PC-9 (cell line): Measurements from ENCODE around the gene TMEM9. TPM values are rescaled to one million over a fixed set of nuclear protein-coding genes. Genes with fewer than 3 reads are reported as not detected.

ENCODE experiments used
- BruUV-seq: library from RNA; stranded (reverse); fragments of 400-500 nt; replicated peaks from 2 replicates; lab custom pipeline; 2021; lab: Mats Ljungman, UMichigan
- CTCF ChIA-PET: fragments of 300-600 bp; sonication (Branson Sonifier 250); formaldehyde crosslinking; loops from one replicate; lab custom pipeline; 2022; ENCODE audit warnings: antibody characterized with exemption; lab: Charles Lee
- POLR2A ChIA-PET: fragments of 300-600 bp; sonication (Branson Sonifier 250); formaldehyde crosslinking; loops from one replicate; lab custom pipeline; 2022; ENCODE audit warnings: antibody characterized with exemption; ENCODE audit not compliant: unreplicated experiment; lab: Charles Lee
- DNase-seq, 2 experiments: peaks; one replicate each; pipeline versions ENCODE4 v3.0.0 to v3.0.0-alpha.2; 2015 to 2022; ENCODE audit warnings: mixed read lengths in 1 of 2
- H2AFZ ChIP-seq: fragments of 200-600 bp; sonication (generic); 2 replicates; pipeline ENCODE4 v1.8.1; 2017; ENCODE audit warnings: antibody characterized with exemption
- H3F3A ChIP-seq: fragments of 200-600 bp; sonication (generic); 2 replicates; pipeline ENCODE4 v1.8.1; 2017; ENCODE audit warnings: antibody characterized with exemption, mild to moderate bottlenecking, low read depth; ENCODE audit not compliant: insufficient read depth
- H3K27ac ChIP-seq: fragments of 200-600 bp; sonication (generic); 2 replicates; pipeline ENCODE4 v1.6.1; 2016; ENCODE audit warnings: mixed run types
- H3K27me3 ChIP-seq: fragments of 200-600 bp; sonication (generic); 2 replicates; pipeline ENCODE4 v1.6.1; 2016; ENCODE audit warnings: low read depth, mixed run types; ENCODE audit not compliant: insufficient read depth
- H3K36me3 ChIP-seq: fragments of 200-600 bp; sonication (generic); 2 replicates; pipeline ENCODE4 v1.6.1; 2016; ENCODE audit warnings: low read depth, mixed run types
- H3K4me1 ChIP-seq: fragments of 200-600 bp; sonication (generic); replicated peaks from 2 replicates; pipeline ENCODE4 v1.6.1; 2016; ENCODE audit warnings: mixed run types; ENCODE audit not compliant: insufficient read depth
- H3K4me2 ChIP-seq: fragments of 200-600 bp; sonication (generic); 2 replicates; pipeline ENCODE4 v1.6.1; 2017; ENCODE audit warnings: mixed run types
- H3K4me3 ChIP-seq: fragments of 200-600 bp; sonication (generic); 2 replicates; pipeline ENCODE4 v1.6.1; 2016; ENCODE audit warnings: mixed run types
- H3K79me2 ChIP-seq: fragments of 200-600 bp; sonication (generic); 2 replicates; pipeline ENCODE4 v1.6.1; 2017; ENCODE audit warnings: low read depth, mixed run types
- H3K9me2 ChIP-seq: fragments of 200-600 bp; sonication (generic); 2 replicates; pipeline ENCODE4 v1.8.1; 2017; ENCODE audit warnings: mild to moderate bottlenecking; ENCODE audit not compliant: insufficient read depth
- H3K9me3 ChIP-seq: fragments of 200-600 bp; sonication (generic); 2 replicates; pipeline ENCODE4 v1.8.1; 2016; ENCODE audit warnings: low read depth; ENCODE audit not compliant: insufficient read depth
- H4K20me1 ChIP-seq: fragments of 200-600 bp; sonication (generic); 2 replicates; pipeline ENCODE4 v1.8.1; 2017; ENCODE audit not compliant: insufficient read depth
- CTCF ChIP-seq: fragments of 200-600 bp; sonication (generic); conservative IDR thresholded peaks from 2 replicates; pipeline ENCODE4 v1.6.1; 2017; ENCODE audit warnings: mixed run types, antibody characterized with exemption, mild to moderate bottlenecking, moderate library complexity
- EZH2 ChIP-seq: fragments of 200-600 bp; sonication (generic); IDR thresholded peaks from 2 replicates; pipeline ENCODE4 v1.8.0; 2017; ENCODE audit warnings: antibody characterized with exemption, low read depth
- intact Hi-C: fragments of 100-400 bp; cut with micrococcal nuclease; formaldehyde crosslinking; loops from one replicate; pipeline ENCODE4 v1.10.0; 2022; ENCODE audit not compliant: unreplicated experiment
- total RNA-seq: library from RNA; stranded (reverse); gene quantifications from 2 replicates; pipeline ENCODE4 v1.2.3, GENCODE V29; 2021

Gene TMEM9
- total RNA-seq, 1 experiment from 2014 or later, result 94.3 TPM

- Histone ChIP-seq H4K20me1 (no peaks in the 10 kb centered on the region), H3K27ac (no peak overlapping the region), H3K9me3 (no peaks in the 10 kb centered on the region), H3K4me1 (peaks cover 15% of the 10 kb centered on the region), H3K4me3 (no peak overlapping the region), H3K4me2 (no peak overlapping the region), H3K79me2 (no peaks in the 10 kb centered on the region), H3K9me2 (no peaks in the 10 kb centered on the region), H3F3A (no peaks in the 10 kb centered on the region), H3K27me3 (no peaks in the 10 kb centered on the region), H2AFZ (no peak overlapping the region), H3K36me3 (no peaks in the 10 kb centered on the region)
- no peak for DNase-seq
- no TSS peak for BruUV-seq
- TF ChIP-seq EZH2 (no peak), CTCF (no peak)
- ChIA-PET POLR2A (no interaction called here), CTCF (no interaction called here)
- intact Hi-C loops, result loop anchor here (5.0 kb wide), 1 partner anchor 97 kb away; no protein-coding TSS in a partner anchor
Measured at GRCh38 chr1:201125019-201125418, 29.3 kb downstream of the TMEM9 start.

- intact Hi-C loops, result no loop called here
- Histone ChIP-seq H3F3A (no peaks in the 10 kb centered on the region), H3K4me2 (peak overlapping the region; percentile 32), H3K27me3 (no peaks in the 10 kb centered on the region), H4K20me1 (no peaks in the 10 kb centered on the region), H3K79me2 (no peaks in the 10 kb centered on the region), H3K4me3 (no peak overlapping the region), H3K9me2 (no peaks in the 10 kb centered on the region), H3K4me1 (peaks cover 15% of the 10 kb centered on the region), H3K36me3 (no peaks in the 10 kb centered on the region), H3K9me3 (no peaks in the 10 kb centered on the region), H2AFZ (no peak overlapping the region), H3K27ac (no peak overlapping the region)
- no TSS peak for BruUV-seq
- ChIA-PET POLR2A (interaction anchor here (0.8 kb wide), 1 partner anchor 14 kb away, joined by 6 read pairs; no protein-coding TSS in a partner anchor), CTCF (interaction anchor here (0.6 kb wide), 1 partner anchor 152 kb away, joined by 5 read pairs; no protein-coding TSS in a partner anchor)
- TF ChIP-seq CTCF, result no peak
- TF ChIP-seq EZH2, result no peak
- no peak for DNase-seq
Measured at GRCh38 chr1:201123866-201124265, 30.4 kb downstream of the TMEM9 start.

- Histone ChIP-seq H2AFZ (no peak overlapping the region), H3K27me3 (no peaks in the 10 kb centered on the region), H3K4me2 (peak overlapping the region; percentile 13; the same call in 1 of the 2 replicates), H3K4me3 (no peak overlapping the region), H3K4me1 (peaks cover 15% of the 10 kb centered on the region), H3F3A (no peaks in the 10 kb centered on the region), H3K36me3 (no peaks in the 10 kb centered on the region), H3K9me3 (no peaks in the 10 kb centered on the region), H3K27ac (no peak overlapping the region), H3K9me2 (no peaks in the 10 kb centered on the region), H4K20me1 (no peaks in the 10 kb centered on the region), H3K79me2 (no peaks in the 10 kb centered on the region)
- BruUV-seq, result no TSS peak
- ChIA-PET CTCF (no interaction called here), POLR2A (interaction anchor here (0.7 to 0.9 kb wide), 2 partner anchors 24 to 28 kb away, joined by 3 to 10 read pairs; no protein-coding TSS in a partner anchor)
- intact Hi-C loops, result no loop called here
- no peak for DNase-seq
- TF ChIP-seq EZH2 (no peak), CTCF (no peak)
Measured at GRCh38 chr1:201122321-201122957, 31.8 kb downstream of the TMEM9 start.
